ENCODE measurements around the gene SEC14L3.

GRCh38 chr22:30411780-30412179 is 60.0 kb downstream of the SEC14L3 start:
- no peak for TF ChIP-seq CTCF (IDR thresholded peaks at IDR 0.05; ENCODE audit: borderline replicate concordance, extremely low read depth, low read length, poor library complexity, severe bottlenecking)
- no peak for TF ChIP-seq EZH2 (IDR thresholded peaks at IDR 0.05; ENCODE audit: borderline replicate concordance, low read depth, low read length, severe bottlenecking)
